HFFc6 (cell line): ENCODE data around the gene WBP4. TPM values are rescaled to one million over a fixed set of nuclear protein-coding genes. Genes with fewer than 3 reads are reported as not detected.

Source experiments
- DNase-seq: peaks from one replicate; pipeline ENCODE4 v3.0.0-alpha.2; 2018
- H3K27ac Mint-ChIP-seq: 2 replicates; pipeline ENCODE4 v1.8.0; 2020; ENCODE audit warnings: mild to moderate bottlenecking, mixed read lengths
- H3K27me3 Mint-ChIP-seq: 2 replicates; pipeline ENCODE4 v1.8.0; 2021; ENCODE audit warnings: mild to moderate bottlenecking, moderate library complexity, mixed read lengths; ENCODE audit not compliant: insufficient read depth
- H3K36me3 Mint-ChIP-seq: 2 replicates; pipeline ENCODE4 v1.8.0; 2021; ENCODE audit warnings: low read depth, mixed read lengths
- H3K4me1 Mint-ChIP-seq: 2 replicates; pipeline ENCODE4 v1.8.0; 2020; ENCODE audit warnings: low read depth, mixed read lengths
- H3K4me3 Mint-ChIP-seq: 2 replicates; pipeline ENCODE4 v1.8.0; 2020; ENCODE audit warnings: mild to moderate bottlenecking, moderate library complexity, mixed read lengths
- H3K9me3 Mint-ChIP-seq: 2 replicates; pipeline ENCODE4 v1.8.0; 2020; ENCODE audit warnings: mild to moderate bottlenecking, mixed read lengths
- long read RNA-seq: library from polyadenylated mRNA; unstranded; transcript quantifications from one replicate; pipeline ENCODE4 v2.0.0, GENCODE V29; 2019
- total RNA-seq, 6 experiments: library from RNA; stranded (reverse); fragmentation: NEBNext Ultra II Directional; extraction: Animal tissue kit (Norgen Biotek cat#: 25700); gene quantifications; 2 replicates in 1 of 6; 3 replicates in 5 of 6; pipeline ENCODE4 v1.2.3, GENCODE V29; 2021
- TF ChIP-seq, protein P1 (sequence below): fragments of 200-600 bp; sonication (generic); IDR thresholded peaks from 2 replicates; pipeline ENCODE4 v1.5.0; 2021; ENCODE audit warnings: antibody characterized with exemption, mild to moderate bottlenecking

The WBP4 gene, protein sequence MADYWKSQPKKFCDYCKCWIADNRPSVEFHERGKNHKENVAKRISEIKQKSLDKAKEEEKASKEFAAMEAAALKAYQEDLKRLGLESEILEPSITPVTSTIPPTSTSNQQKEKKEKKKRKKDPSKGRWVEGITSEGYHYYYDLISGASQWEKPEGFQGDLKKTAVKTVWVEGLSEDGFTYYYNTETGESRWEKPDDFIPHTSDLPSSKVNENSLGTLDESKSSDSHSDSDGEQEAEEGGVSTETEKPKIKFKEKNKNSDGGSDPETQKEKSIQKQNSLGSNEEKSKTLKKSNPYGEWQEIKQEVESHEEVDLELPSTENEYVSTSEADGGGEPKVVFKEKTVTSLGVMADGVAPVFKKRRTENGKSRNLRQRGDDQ
- total RNA-seq, result 10 to 100 TPM; 12.0 to 16.2 (median 14.6) TPM
- long read RNA-seq, partial matches to known transcripts, result 28 of 35 reads
- long read RNA-seq, other reads (novel, unspliced or antisense), result 4 of 35 reads

DNA sequence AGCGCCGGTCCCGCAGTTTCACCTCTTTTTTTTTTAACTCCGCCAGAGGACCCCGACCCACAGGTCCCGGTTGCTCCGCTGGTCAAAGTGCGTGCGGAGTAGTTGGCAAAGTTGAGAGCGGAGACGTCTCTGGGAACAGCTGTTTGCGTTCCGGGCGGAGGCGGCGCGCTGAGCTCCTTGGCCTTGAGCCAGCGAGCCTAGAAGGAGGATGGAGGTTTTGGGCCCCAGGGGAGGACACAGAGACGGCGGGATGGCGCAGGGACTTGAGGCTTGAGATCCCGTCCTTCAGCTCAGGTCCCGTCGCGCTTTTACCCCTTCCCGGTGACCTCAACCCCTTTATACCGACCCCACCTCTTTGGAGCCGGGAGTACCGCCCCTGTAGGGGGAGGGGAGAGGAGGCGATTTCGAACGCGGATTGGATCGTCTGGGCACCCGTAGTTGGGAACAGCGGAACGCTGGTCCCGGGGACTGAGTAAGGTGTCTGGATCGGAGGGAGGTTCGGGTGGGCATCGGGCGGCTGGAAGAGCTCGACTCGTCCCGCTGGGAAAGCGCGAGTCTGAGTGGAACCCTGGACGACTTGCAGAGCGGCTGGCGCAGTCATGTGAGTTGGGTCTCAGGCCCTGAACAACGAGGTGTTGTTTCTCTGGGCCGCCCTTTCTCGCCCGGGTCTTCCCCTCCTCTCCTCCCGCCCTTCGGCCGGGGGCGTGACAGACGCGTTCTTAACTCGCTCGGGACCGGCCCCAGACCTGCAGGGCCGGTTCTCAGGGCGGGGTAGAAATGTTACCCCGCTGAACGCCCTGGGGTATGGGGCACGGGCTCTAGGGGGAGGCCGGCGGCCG is at the start of gene WBP4:
TSS of gene WBP4 (plus strand) at position 435 of the 839 bp plus-strand sequence. CDS start at position 600, 165 bp downstream.
- Mint-ChIP-seq H3K4me1 (peaks cover 55% of the 10 kb centered on the region), H3K4me3 (peak within 1 kb of the TSS; percentile 89), H3K9me3 (no peaks in the 10 kb centered on the region), H3K36me3 (peaks cover 20% of the 10 kb centered on the region), H3K27me3 (peaks cover 11% of the 10 kb centered on the region), H3K27ac (peak within 1 kb of the TSS; percentile 87)
- TF ChIP-seq, protein P1, sequence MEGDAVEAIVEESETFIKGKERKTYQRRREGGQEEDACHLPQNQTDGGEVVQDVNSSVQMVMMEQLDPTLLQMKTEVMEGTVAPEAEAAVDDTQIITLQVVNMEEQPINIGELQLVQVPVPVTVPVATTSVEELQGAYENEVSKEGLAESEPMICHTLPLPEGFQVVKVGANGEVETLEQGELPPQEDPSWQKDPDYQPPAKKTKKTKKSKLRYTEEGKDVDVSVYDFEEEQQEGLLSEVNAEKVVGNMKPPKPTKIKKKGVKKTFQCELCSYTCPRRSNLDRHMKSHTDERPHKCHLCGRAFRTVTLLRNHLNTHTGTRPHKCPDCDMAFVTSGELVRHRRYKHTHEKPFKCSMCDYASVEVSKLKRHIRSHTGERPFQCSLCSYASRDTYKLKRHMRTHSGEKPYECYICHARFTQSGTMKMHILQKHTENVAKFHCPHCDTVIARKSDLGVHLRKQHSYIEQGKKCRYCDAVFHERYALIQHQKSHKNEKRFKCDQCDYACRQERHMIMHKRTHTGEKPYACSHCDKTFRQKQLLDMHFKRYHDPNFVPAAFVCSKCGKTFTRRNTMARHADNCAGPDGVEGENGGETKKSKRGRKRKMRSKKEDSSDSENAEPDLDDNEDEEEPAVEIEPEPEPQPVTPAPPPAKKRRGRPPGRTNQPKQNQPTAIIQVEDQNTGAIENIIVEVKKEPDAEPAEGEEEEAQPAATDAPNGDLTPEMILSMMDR, result no peak; the same call in 1 of the 2 replicates
- peak; percentile 90 for DNase-seq

DNA sequence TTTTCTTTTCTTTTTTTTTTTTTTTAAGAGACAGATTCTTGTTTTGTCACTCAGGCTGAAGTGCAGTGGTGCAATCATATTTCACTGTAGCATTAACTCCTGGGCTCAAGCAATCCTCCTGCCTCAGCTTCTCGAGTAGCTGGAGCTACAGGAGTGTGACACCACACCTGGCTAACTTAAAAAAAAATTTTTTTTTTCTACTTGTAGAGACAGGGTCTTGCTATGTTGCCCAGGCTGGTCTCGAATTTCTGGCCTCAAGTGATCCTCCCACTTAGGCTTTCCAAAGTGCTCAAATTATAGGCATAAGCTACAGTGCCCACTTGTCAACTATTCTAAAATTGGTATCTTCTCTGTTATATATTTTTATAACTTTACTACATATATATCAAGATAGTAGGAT is 48.8 kb upstream of the WBP4 start:
- Mint-ChIP-seq H3K27ac (no peak overlapping the region), H3K9me3 (no peaks in the 10 kb centered on the region), H3K4me3 (no peak overlapping the region), H3K36me3 (no peaks in the 10 kb centered on the region), H3K27me3 (no peaks in the 10 kb centered on the region; the same call in 1 of the 2 replicates), H3K4me1 (peaks cover 19% of the 10 kb centered on the region)
- TF ChIP-seq, protein P1, result no peak
- no peak for DNase-seq

DNA sequence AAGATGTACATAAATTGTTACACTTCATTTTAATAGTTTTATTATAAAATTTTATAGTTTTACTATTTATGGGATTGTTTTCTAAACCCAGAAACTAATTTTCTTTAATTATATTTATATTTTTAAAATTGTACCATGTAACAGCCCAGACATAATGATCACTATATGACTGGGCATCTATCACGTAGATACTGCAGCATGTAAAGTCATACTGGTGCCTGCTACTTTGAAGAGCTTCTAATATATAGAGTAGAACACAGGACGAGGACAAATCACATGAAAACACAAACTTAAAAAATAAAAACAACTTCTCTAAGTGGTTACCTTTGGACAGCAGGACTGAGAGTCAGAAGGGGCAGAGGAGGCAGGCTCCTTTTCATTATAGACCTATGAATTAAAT is 47.5 kb upstream of the WBP4 start:
- peaks cover 17% of the 10 kb centered on the region for H3K4me1 Mint-ChIP-seq
- TF ChIP-seq, protein P1, result no peak
- no peaks in the 10 kb centered on the region for H3K36me3 Mint-ChIP-seq
- no peak overlapping the region for H3K27ac Mint-ChIP-seq
- DNase-seq, result no peak
- H3K27me3 Mint-ChIP-seq, result no peaks in the 10 kb centered on the region; the same call in 1 of the 2 replicates
- H3K4me3 Mint-ChIP-seq, result no peak overlapping the region
- no peaks in the 10 kb centered on the region for H3K9me3 Mint-ChIP-seq

DNA sequence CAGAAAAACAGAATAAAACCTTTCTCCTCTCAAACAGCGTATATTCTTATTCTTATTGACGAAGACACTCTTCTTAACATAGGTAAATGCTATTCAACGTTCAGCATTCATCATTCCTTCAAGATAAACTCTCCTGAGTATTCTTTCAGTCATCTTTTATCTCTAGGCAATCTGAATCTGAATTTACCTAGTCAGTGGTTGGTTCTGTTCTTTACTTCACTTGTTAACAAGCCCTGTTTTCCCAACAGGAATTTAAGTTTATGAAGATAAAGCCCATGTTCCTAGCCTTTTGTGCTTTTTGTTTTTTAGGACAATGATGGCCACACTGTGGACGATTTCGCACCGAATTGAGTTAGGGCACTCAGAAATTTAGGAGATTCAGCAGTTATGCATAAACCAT is 45.4 kb upstream of the WBP4 start:
- DNase-seq, result no peak
- TF ChIP-seq, protein P1, result no peak
- Mint-ChIP-seq H3K9me3 (no peaks in the 10 kb centered on the region), H3K27ac (no peak overlapping the region), H3K4me1 (peaks cover 24% of the 10 kb centered on the region), H3K27me3 (no peaks in the 10 kb centered on the region; the same call in 1 of the 2 replicates), H3K36me3 (no peaks in the 10 kb centered on the region), H3K4me3 (no peak overlapping the region)

DNA sequence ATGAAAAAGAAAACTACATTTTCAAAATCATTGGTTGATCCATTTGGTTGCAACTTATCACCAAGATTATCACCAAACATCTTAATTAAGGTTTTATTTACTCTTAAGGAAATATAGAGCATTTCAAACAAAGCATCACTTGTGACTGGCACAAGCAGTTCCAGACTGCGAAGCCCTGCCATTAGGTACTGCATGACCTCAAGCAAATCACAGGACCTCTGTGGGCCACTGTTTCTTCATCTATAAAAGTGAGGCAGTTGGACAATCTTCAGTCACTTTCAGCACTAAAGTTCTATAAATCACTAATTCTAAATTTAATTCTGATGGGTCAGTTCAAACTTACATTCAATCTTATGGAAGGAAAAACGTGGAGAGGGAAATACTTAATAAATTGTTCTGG is 44.1 kb upstream of the WBP4 start:
- Mint-ChIP-seq H3K4me3 (no peak overlapping the region), H3K27ac (no peak overlapping the region), H3K4me1 (peaks cover 24% of the 10 kb centered on the region), H3K36me3 (no peaks in the 10 kb centered on the region), H3K27me3 (no peaks in the 10 kb centered on the region), H3K9me3 (no peaks in the 10 kb centered on the region)
- no peak for DNase-seq
- TF ChIP-seq, protein P1, result no peak
